ENCODE data around the gene MPV17L2.
"Not testable (repeated sequence)": the region's sequence is repeated elsewhere in the genome, so short reads cannot be mapped to it uniquely, and the experiment has no call there.

The MPV17L2 gene

DNA sequence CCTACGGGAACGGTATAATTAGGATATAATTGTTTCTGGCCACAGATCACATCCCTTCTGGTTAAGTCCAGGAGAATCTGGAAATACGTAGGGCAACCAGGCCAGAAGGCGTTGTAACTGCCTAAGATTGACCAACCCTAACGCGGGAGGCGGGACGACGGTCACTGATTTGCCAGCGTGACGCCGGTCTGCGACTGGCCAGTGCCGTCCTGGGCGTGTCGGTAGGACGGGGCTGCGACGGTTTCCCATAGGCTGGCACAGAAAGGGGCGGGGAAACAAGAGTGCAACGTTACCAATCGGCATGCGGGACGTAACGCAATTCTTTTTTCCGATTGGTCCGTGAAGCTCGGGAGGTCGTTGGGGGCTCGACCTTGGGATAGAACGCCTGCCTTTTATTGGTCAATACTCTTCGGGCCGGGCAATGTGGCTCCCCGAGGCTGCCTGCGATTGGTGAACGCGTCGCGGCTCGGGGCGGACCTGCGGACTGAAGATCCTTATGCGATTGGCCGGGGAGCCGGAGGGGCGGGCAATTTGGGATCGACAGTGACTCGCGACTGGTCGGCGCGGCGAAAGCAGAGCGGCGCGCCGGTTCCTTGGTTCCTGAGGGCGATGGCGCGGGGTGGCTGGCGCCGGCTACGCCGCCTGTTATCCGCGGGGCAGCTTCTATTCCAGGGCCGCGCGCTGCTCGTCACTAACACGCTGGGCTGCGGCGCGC is at the start of gene MPV17L2:
MPV17L2 (plus strand) TSS at position 546 of the 715 bp plus-strand sequence; CDS start at position 610, 64 bp downstream.
- DNase-seq: peak; percentile 100

DNA sequence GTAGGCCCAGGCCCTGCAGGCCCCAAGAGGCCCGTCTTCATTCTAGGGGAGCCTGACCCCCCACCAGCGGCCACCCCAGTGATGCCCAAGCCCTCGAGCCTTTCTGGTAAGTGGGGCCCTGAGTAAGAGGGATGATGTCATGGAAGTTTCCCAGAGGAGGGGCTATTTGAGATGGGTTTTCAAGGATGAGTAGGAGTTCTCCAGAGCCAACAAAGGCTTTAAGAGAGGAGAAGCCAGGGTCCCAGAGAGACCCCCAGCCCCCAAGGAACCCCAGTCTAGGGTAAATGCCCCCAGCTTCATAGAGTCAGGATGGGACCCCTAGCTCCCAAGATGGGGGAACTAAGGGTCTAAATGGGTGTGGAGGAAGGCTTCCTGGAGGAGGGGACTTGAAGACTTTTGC is 49.1 kb upstream of the MPV17L2 start:
- DNase-seq: no peak

- no peak for DNase-seq
Measured at GRCh38 chr19:18144361-18144760, 48.7 kb upstream of the MPV17L2 start.

DNA sequence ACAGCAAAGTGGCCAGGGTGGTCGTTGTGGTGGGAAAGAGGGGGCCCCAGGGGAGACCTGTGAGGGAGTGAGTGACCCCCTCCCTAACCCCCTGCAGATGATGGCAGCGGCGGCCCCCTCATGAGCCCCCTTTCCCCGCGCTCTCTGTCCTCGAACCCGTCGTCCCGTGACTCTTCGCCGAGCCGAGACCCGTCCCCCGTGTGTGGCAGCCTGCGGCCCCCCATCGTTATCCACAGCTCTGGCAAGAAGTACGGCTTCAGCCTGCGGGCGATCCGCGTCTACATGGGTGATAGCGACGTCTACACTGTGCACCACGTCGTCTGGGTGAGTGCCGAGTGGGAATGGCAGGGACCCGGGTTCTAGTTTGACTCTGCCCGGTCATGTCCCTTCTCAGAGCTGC is 48.1 kb upstream of the MPV17L2 start:
- no peak for DNase-seq

GRCh38 chr19:18145391-18145999 is 47.5 kb upstream of the MPV17L2 start:
- DNase-seq: no peak

DNA sequence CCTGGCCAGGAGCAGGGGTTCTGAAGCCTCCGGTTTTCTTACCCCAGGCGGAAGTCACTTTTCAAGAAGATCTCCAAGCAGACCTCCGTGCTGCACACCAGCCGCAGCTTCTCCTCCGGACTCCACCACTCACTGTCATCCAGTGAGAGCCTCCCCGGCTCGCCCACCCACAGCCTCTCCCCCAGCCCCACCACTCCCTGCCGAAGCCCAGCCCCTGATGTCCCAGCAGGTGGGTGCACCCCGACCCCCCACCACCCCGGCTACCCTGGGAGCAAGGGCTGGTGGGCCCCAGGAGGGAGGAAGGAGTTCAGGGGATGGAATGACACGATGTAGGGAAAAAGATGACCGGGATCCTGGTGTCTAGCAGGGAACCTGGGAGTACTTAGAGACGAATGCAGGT is 45.6 kb upstream of the MPV17L2 start:
- no peak for DNase-seq

GRCh38 chr19:18149596-18149975 is 43.4 kb upstream of the MPV17L2 start:
- no peak for DNase-seq

DNA sequence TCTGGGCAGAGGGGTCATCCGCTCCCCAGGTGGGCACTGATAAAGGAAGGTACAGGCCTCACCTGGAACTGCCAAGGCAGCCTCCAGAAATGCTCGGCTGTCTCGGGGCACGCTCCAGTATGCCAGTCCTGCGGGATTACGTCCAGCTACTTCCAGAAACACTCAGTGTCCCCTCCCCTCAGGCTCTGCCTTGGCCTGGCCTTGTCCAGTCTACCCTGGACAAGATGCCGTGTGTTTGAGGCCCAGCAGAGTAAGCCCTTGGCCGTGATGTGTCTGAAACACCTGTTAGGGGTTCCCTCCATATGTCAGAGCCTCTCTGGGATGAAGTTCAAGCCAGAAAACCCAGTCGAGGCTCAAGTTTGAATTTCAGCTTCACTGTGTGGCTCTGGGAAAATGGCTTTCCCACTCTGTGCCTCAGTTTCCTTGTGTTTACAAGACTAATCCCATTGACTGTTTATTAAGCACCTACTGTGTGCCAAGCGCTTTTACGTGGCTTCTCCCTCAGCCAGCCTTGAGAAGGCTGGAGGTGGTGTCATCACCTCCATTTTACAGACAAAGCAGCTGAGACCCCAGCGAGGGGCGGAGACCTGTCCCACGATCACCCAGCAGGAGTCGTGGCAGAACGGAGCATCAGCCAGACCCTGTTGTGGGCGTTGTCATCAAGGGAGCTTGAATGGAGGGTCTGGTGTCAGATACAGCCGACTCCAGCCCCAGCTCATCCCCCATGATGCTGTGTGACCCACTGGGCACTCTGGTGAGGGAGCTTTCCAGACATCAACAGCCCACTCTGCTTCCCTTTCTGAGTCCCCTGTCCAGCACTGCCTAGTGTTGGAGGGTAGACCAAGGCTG is 42.0 kb upstream of the MPV17L2 start:
- no peak for DNase-seq

GRCh38 chr19:18152442-18152816 is 40.6 kb upstream of the MPV17L2 start:
- DNase-seq: peak; percentile 98 to 99

DNA sequence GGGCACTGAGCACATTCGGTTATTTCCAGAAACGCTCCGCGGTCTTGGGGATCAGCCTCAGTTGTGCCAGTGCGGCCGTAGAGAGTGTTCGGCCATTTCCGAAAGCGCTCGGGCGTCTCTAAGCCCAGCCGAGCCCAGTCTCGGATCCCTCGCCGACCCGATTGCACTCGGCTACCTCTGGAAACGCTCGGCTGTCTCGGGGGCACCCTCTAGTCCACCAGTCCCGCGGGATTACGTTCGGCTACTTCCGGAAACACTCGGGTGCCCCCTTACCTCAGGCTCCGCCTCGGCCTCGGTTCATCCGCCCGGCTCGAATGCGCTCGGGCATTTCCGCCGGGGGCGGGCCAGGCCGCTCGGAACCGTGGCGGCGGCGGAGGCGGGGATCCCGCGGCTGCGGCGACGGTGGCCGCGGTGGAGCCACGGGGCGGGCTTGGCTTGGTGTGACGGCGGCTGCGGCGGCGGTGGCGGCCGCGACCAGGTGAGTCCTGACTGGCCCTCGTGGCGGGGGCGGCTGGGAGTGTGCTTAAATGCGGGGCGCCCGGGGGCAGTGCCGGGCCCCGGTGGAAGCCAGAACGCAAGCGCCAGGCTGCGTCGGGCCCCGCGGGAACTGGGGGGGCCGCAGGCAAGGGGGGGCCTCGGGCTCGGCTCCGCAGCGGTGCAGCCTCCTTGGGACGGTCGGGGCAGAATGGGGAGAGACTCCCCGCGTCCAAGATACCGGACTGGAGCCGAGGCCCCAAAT is 40.0 kb upstream of the MPV17L2 start, which contains the start of gene PIK3R2:
PIK3R2 (plus strand) TSS at position 347 of the 739 bp plus-strand sequence. CDS start 2,717 bp downstream, outside the sequence.
- peak; percentile 99 for DNase-seq

- DNase-seq: no peak
Measured at GRCh38 chr19:18153556-18154134, 39.4 kb upstream of the MPV17L2 start.

- DNase-seq: no peak
Measured at GRCh38 chr19:18155095-18156087, 37.6 kb upstream of the MPV17L2 start.

GRCh38 chr19:18156268-18156667 is 36.8 kb upstream of the MPV17L2 start:
- no peak for DNase-seq

DNA sequence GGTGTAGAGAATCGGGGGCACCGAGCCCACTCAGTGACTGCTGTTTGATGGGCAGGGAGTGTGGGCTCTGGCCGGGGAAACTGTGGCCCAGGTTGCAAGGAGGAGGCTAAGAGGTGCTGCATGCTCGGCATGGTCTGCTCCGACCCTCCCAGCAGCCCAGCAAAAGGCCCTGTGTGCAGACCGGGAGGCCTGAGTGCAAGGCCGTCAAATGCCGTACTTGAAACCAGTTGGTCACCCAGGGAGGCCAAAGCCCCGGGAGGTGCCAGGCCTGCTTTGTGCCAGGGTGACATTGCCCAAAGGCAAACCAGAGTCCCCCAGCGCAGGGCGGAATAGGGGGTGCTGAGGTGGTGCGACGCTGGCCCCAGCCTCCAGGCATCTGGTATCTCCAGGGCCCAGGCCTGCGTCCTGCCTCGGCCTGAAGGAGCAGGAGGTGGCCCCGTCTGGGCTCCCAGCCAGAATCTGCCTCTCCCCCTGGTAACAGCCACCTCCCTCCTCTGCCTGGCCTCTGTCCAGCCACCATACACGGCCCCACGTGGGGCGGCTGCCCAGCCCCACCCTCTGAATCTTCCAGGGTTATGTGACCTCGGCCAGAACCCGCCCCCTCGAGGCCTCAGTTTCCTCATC is 36.1 kb upstream of the MPV17L2 start:
- DNase-seq: no peak

- DNase-seq: no peak
Measured at GRCh38 chr19:18157465-18158063, 35.5 kb upstream of the MPV17L2 start.

- DNase-seq: no peak
Measured at GRCh38 chr19:18158467-18158866, 34.6 kb upstream of the MPV17L2 start.

GRCh38 chr19:18159059-18159616 is 33.9 kb upstream of the MPV17L2 start:
- DNase-seq: not testable (repeated sequence)

- DNase-seq: no peak
Measured at GRCh38 chr19:18159810-18160209, 33.2 kb upstream of the MPV17L2 start.

GRCh38 chr19:18160493-18160970 is 32.5 kb upstream of the MPV17L2 start:
- no peak for DNase-seq

Measured in CD4-positive, alpha-beta T cell treated with Interleukin-4 for 1 hour (primary cell).